ENCODE results near the gene FLT1. TPM values are rescaled to one million over a fixed set of nuclear protein-coding genes. Genes with fewer than 3 reads are reported as not detected.

The FLT1 gene
- total and polyA plus RNA-seq, 11 donors: 13.1 to 73.2 (median 41.1) TPM

DNA sequence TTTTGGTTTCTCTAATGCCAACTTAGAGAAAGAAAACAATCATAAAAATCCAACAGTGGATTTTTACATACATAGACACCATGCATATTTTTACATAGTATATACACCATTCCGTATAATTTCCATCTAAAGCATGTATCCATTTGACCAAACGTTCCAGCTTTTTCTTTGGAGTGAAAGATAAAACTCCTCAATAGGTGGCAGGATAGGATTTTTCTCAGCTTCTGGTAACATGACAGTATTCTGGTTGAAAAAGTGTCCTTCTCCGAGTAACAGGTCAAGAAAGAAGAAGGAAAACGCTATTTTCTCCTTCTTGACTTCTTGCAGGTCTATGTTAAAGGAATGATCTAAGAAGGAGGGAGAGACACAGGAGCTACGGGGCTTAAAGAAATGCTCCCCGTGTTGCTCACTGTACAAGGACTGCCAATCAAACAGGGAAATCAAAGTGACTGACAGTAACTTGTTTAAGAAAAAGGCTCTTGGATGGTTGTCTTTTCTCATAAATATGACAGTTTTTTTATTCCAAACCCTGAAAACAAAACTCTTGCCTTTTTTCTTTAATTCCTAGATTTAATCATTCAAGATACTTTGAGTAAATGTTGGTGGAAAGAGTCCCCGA is 11.5 kb downstream of the FLT1 start:
- intact Hi-C loops (cut with DNase I): loop anchor here in 2 of 10 donors (10.0 kb wide), 2 partner anchors 151 to 159 kb away; no protein-coding TSS in a partner anchor
- no peak for TF ChIP-seq POLR2A (IDR thresholded peaks at IDR 0.05)
- TF ChIP-seq, protein P1, sequence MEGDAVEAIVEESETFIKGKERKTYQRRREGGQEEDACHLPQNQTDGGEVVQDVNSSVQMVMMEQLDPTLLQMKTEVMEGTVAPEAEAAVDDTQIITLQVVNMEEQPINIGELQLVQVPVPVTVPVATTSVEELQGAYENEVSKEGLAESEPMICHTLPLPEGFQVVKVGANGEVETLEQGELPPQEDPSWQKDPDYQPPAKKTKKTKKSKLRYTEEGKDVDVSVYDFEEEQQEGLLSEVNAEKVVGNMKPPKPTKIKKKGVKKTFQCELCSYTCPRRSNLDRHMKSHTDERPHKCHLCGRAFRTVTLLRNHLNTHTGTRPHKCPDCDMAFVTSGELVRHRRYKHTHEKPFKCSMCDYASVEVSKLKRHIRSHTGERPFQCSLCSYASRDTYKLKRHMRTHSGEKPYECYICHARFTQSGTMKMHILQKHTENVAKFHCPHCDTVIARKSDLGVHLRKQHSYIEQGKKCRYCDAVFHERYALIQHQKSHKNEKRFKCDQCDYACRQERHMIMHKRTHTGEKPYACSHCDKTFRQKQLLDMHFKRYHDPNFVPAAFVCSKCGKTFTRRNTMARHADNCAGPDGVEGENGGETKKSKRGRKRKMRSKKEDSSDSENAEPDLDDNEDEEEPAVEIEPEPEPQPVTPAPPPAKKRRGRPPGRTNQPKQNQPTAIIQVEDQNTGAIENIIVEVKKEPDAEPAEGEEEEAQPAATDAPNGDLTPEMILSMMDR (IDR thresholded peaks at IDR 0.05): no peak

DNA sequence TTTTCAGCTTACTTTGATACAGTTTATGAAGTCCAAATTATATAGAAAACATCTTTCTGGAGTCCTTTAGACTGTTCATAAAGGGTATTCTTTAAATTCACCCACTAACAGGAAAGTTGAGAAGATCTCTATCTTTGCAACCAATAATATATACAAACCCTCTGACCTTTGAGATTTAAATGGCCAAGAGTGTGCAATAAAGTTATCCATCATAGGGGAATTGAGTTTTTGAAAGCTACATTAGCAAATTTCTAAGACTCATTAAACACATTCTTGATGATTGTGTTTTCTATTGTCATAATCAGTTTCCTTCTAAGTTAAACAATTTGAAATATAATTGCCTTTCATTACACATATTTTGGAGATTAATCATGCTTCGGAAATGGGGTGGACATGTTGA is 15.9 kb downstream of the FLT1 start:
- no peak overlapping the region for H3K27ac ChIP-seq
- no peak overlapping the region for H3K4me3 ChIP-seq
- DNase-seq: no peak
- TF ChIP-seq, protein P1 (IDR thresholded peaks at IDR 0.05): no peak
- TF ChIP-seq POLR2A (IDR thresholded peaks at IDR 0.05): no peak
- intact Hi-C loops (cut with DNase I): no loop called here
- peaks cover 0 to 10% (median 0%) of the 10 kb centered on the region in 9 donors for H3K36me3 ChIP-seq
- peaks cover 3 to 61% (median 15%) of the 10 kb centered on the region in 12 donors for H3K4me1 ChIP-seq
- 85 to 94% (median 87%) methylated on average over 1 of the region's 1 CpG for WGBS, 4 donors
- ATAC-seq: no peak
- H3K9me3 ChIP-seq: no peaks in the 10 kb centered on the region
- H3K27me3 ChIP-seq: peaks cover 0 to 4% (median 0%) of the 10 kb centered on the region in 9 donors

More for the DNA sequence above, 11.5 kb downstream of the FLT1 start:
- Histone ChIP-seq H3K4me1 (peaks cover 0 to 66% (median 17%) of the 10 kb centered on the region in 12 donors), H3K9me3 (no peaks in the 10 kb centered on the region), H3K27ac (no peak overlapping the region), H3K4me3 (no peak overlapping the region), H3K27me3 (peaks cover 0 to 14% (median 0%) of the 10 kb centered on the region in 9 donors), H3K36me3 (peaks cover 0 to 10% (median 0%) of the 10 kb centered on the region in 9 donors)
- no peak for DNase-seq
- WGBS, 4 donors: 59 to 76% (median 68%) methylated on average over 7 of the region's 7 CpGs
- ATAC-seq: no peak

DNA sequence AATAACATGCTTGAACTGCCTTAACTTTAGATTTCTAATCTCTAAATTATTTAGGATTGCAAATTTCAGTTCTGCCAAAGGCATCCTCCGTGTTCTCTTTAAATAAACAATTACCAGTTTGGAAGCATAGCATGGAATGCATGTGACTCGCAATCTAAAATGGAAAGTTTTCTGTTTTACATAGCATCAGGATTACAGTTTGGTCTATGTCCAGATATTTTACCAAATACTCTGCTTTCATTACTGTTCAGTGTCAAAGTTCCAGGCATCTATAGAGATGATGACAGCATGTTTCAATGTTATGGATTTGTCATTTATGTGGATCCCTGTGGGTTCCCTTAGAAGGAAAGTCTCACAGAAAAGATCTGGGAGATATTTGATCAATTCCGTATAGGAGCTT is 16.8 kb downstream of the FLT1 start:
- Histone ChIP-seq H3K9me3 (no peaks in the 10 kb centered on the region), H3K4me1 (peaks cover 3 to 55% (median 15%) of the 10 kb centered on the region in 12 donors), H3K27ac (no peak overlapping the region), H3K27me3 (no peaks in the 10 kb centered on the region), H3K36me3 (peaks cover 0 to 10% (median 0%) of the 10 kb centered on the region in 9 donors), H3K4me3 (no peak overlapping the region)
- ATAC-seq (no peak), DNase-seq (no peak)
- TF ChIP-seq, protein P1 (IDR thresholded peaks at IDR 0.05): no peak
- no peak for TF ChIP-seq POLR2A (IDR thresholded peaks at IDR 0.05)
- intact Hi-C loops (cut with DNase I): no loop called here
- 72 to 80% (median 76%) methylated on average over 3 of the region's 3 CpGs for WGBS, 4 donors

DNA sequence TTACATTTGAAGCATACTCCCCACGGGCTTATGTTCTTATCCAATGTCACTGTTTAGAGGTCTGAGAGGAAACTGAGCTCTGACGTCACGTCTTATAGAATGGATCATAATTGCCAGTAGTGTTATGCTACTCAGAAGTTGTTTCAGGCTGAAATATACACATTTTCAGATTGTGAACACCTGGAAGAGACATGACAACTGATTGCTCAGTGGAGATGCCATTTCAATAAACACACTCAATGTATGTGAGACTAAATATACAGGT is 17.3 kb downstream of the FLT1 start:
- Histone ChIP-seq H3K4me3 (no peak overlapping the region), H3K27ac (no peak overlapping the region), H3K9me3 (no peaks in the 10 kb centered on the region), H3K4me1 (peaks cover 3 to 55% (median 15%) of the 10 kb centered on the region in 12 donors), H3K27me3 (no peaks in the 10 kb centered on the region), H3K36me3 (peaks cover 0 to 10% (median 0%) of the 10 kb centered on the region in 9 donors)
- DNase-seq (no peak), ATAC-seq (no peak)
- intact Hi-C loops (cut with DNase I): no loop called here
- 56 to 62% (median 58%) methylated on average over 3 of the region's 3 CpGs for WGBS, 4 donors
- TF ChIP-seq POLR2A (IDR thresholded peaks at IDR 0.05): no peak
- TF ChIP-seq, protein P1 (IDR thresholded peaks at IDR 0.05): no peak

Measured in heart left ventricle (tissue), 16 donors.